Measurements from ENCODE around the gene OR9Q2.

Gene OR9Q2

GRCh38 chr11:58142761-58143160 is 46.1 kb upstream of the OR9Q2 start (continued):
- no peak for TF ChIP-seq GFI1B (tag by site-specific recombination; IDR thresholded peaks at IDR 0.05)
- no peak for TF ChIP-seq ZNF24 (tag by site-specific recombination; IDR thresholded peaks at IDR 0.05)

GRCh38 chr11:58152781-58153180 is 36.1 kb upstream of the OR9Q2 start:
- CTCF ChIA-PET: no interaction called here
- no peaks in the 10 kb centered on the region for H3K36me3 ChIP-seq (ENCODE audit: control insufficient read depth in 2 of 2, insufficient read depth in 1 of 2, low read length in 2 of 2)
- TF ChIP-seq ZNF169 (tag by site-specific recombination; IDR thresholded peaks at IDR 0.05) (no peak), ZNF121 (tag by site-specific recombination; IDR thresholded peaks at IDR 0.05) (no peak), ZNF843 (tag by site-specific recombination; IDR thresholded peaks at IDR 0.05) (no peak), ZFP3 (tag by site-specific recombination; IDR thresholded peaks at IDR 0.05; ENCODE audit: low read depth) (no peak), ZFP69B (tag by site-specific recombination; IDR thresholded peaks at IDR 0.05) (no peak), ZBTB48 (tag by site-specific recombination; IDR thresholded peaks at IDR 0.05) (no peak), ZNF416 (tag by site-specific recombination; IDR thresholded peaks at IDR 0.05) (no peak), ZNF488 (tag by site-specific recombination; IDR thresholded peaks at IDR 0.05) (no peak), BCL11A (tag by site-specific recombination; IDR thresholded peaks at IDR 0.05; ENCODE audit: low read depth) (no peak), ZNF433 (tag by site-specific recombination; IDR thresholded peaks at IDR 0.05; ENCODE audit: low read depth) (no peak), ZXDB (tag by site-specific recombination; IDR thresholded peaks at IDR 0.05) (no peak), GLI2 (tag by site-specific recombination; IDR thresholded peaks at IDR 0.05; ENCODE audit: borderline replicate concordance, low read depth) (no peak), ZNF549 (tag by site-specific recombination; IDR thresholded peaks at IDR 0.05) (no peak), BCL6B (tag by site-specific recombination; IDR thresholded peaks at IDR 0.05) (no peak), ZNF426 (tag by site-specific recombination; IDR thresholded peaks at IDR 0.05) (no peak), ZNF747 (tag by site-specific recombination; IDR thresholded peaks at IDR 0.05) (no peak), OVOL3 (tag by site-specific recombination; IDR thresholded peaks at IDR 0.05) (no peak), ZSCAN4 (tag by site-specific recombination; IDR thresholded peaks at IDR 0.05) (no peak)
- H3K4me1 ChIP-seq (ENCODE audit: control insufficient read depth, insufficient read depth, low read length): no peaks in the 10 kb centered on the region
- no peak overlapping the region for H3K4me3 ChIP-seq (ENCODE audit: low read depth, low read length)
- POLR2A ChIA-PET: no interaction called here
- no peak overlapping the region for H3K27ac ChIP-seq (ENCODE audit: extremely low read depth, low read depth, low read length)
- no peaks in the 10 kb centered on the region for H3K9me3 ChIP-seq (ENCODE audit: control insufficient read depth, insufficient read depth, low read depth, low read length)

GRCh38 chr11:58164389-58164788 is 24.5 kb upstream of the OR9Q2 start:
- POLR2A ChIA-PET: no interaction called here
- no peak overlapping the region for H3K4me3 ChIP-seq (ENCODE audit: low read depth, low read length)

More at GRCh38 chr11:58164389-58164788, 24.5 kb upstream of the OR9Q2 start:
- Histone ChIP-seq H3K4me1 (ENCODE audit: control insufficient read depth, insufficient read depth, low read length) (no peaks in the 10 kb centered on the region), H3K36me3 (ENCODE audit: control insufficient read depth in 2 of 2, insufficient read depth in 1 of 2, low read length in 2 of 2) (no peaks in the 10 kb centered on the region), H3K9me3 (ENCODE audit: control insufficient read depth, insufficient read depth, low read depth, low read length) (no peaks in the 10 kb centered on the region), H3K27ac (ENCODE audit: extremely low read depth, low read depth, low read length) (no peak overlapping the region)
- CTCF ChIA-PET: no interaction called here
- TF ChIP-seq ZNF311 (tag by site-specific recombination; IDR thresholded peaks at IDR 0.05; ENCODE audit: borderline replicate concordance) (no peak), ZNF350 (tag by site-specific recombination; IDR thresholded peaks at IDR 0.05) (no peak), ZNF610 (tag by site-specific recombination; IDR thresholded peaks at IDR 0.05; ENCODE audit: borderline replicate concordance) (no peak), ZNF488 (tag by site-specific recombination; IDR thresholded peaks at IDR 0.05) (no peak), ZNF658 (tag by site-specific recombination; IDR thresholded peaks at IDR 0.05) (no peak), GLI2 (tag by site-specific recombination; IDR thresholded peaks at IDR 0.05; ENCODE audit: borderline replicate concordance, low read depth) (no peak), ZNF433 (tag by site-specific recombination; IDR thresholded peaks at IDR 0.05; ENCODE audit: low read depth) (no peak), KLF16 (tag by site-specific recombination; IDR thresholded peaks at IDR 0.05) (no peak), ZNF138 (tag by site-specific recombination; IDR thresholded peaks at IDR 0.05; ENCODE audit: borderline replicate concordance) (no peak), REPIN1 (tag by site-specific recombination; IDR thresholded peaks at IDR 0.05; ENCODE audit: low read depth) (no peak), ZNF221 (tag by site-specific recombination; IDR thresholded peaks at IDR 0.05; ENCODE audit: borderline replicate concordance) (no peak), ZNF324 (tag by site-specific recombination; IDR thresholded peaks at IDR 0.05) (no peak), ZNF555 (tag by site-specific recombination; conservative IDR thresholded peaks at IDR 0.05) (no peak), ZSCAN5A (tag by site-specific recombination; IDR thresholded peaks at IDR 0.05) (no peak)
